WTC11 (cell line): ENCODE data around the gene HOXA7.

ENCODE experiments used
- ATF1 ChIP-seq: sonication (generic); formaldehyde crosslinking; IDR thresholded peaks from 2 replicates; pipeline ENCODE4 v1.8.1; 2023; ENCODE audit warnings: mild to moderate bottlenecking, moderate library complexity, missing genetic modification reagents
- CREB1 ChIP-seq: sonication (generic); formaldehyde crosslinking; IDR thresholded peaks from 2 replicates; pipeline ENCODE4 v1.8.0; 2023; ENCODE audit warnings: mild to moderate bottlenecking, missing genetic modification reagents
- ETV6 ChIP-seq: sonication (generic); formaldehyde crosslinking; IDR thresholded peaks from 2 replicates; pipeline ENCODE4 v1.8.1; 2022; ENCODE audit warnings: mild to moderate bottlenecking, missing genetic modification reagents
- JUN ChIP-seq: sonication (generic); formaldehyde crosslinking; IDR thresholded peaks from 2 replicates; pipeline ENCODE4 v1.8.0; 2023; ENCODE audit warnings: mild to moderate bottlenecking, missing genetic modification reagents
- NFE2L1 ChIP-seq: sonication (generic); formaldehyde crosslinking; IDR thresholded peaks from 2 replicates; pipeline ENCODE4 v1.8.1; 2023; ENCODE audit warnings: missing genetic modification reagents
- RELA ChIP-seq: sonication (generic); formaldehyde crosslinking; IDR thresholded peaks from 2 replicates; pipeline ENCODE4 v1.8.1; 2022; ENCODE audit warnings: missing genetic modification reagents, mild to moderate bottlenecking, borderline replicate concordance
- ZNF263 ChIP-seq: sonication (generic); formaldehyde crosslinking; IDR thresholded peaks from 2 replicates; pipeline ENCODE4 v1.8.1; 2022; ENCODE audit warnings: low read depth, mild to moderate bottlenecking, moderate library complexity, missing genetic modification reagents
- TF ChIP-seq, protein P1 (sequence below): fragments of 200-600 bp; IDR thresholded peaks from 2 replicates; pipeline ENCODE4 v1.8.0; 2022; ENCODE audit warnings: antibody characterized with exemption
- TF ChIP-seq, protein P2 (sequence below): sonication (generic); formaldehyde crosslinking; IDR thresholded peaks from 2 replicates; pipeline ENCODE4 v1.8.1; 2023; ENCODE audit warnings: mild to moderate bottlenecking, missing genetic modification reagents
- TF ChIP-seq, protein P3 (sequence below): sonication (generic); formaldehyde crosslinking; conservative IDR thresholded peaks from 2 replicates; pipeline ENCODE4 v1.8.1; 2022; ENCODE audit warnings: mild to moderate bottlenecking, missing genetic modification reagents
- TF ChIP-seq, protein P4 (sequence below): sonication (generic); formaldehyde crosslinking; IDR thresholded peaks from 2 replicates; pipeline ENCODE4 v1.8.0; 2022; ENCODE audit warnings: mild to moderate bottlenecking, missing genetic modification reagents
- TF ChIP-seq, protein P5 (sequence below): sonication (generic); formaldehyde crosslinking; IDR thresholded peaks from 2 replicates; pipeline ENCODE4 v1.8.1; 2022; ENCODE audit warnings: mild to moderate bottlenecking, moderate library complexity, missing genetic modification reagents

DNA sequence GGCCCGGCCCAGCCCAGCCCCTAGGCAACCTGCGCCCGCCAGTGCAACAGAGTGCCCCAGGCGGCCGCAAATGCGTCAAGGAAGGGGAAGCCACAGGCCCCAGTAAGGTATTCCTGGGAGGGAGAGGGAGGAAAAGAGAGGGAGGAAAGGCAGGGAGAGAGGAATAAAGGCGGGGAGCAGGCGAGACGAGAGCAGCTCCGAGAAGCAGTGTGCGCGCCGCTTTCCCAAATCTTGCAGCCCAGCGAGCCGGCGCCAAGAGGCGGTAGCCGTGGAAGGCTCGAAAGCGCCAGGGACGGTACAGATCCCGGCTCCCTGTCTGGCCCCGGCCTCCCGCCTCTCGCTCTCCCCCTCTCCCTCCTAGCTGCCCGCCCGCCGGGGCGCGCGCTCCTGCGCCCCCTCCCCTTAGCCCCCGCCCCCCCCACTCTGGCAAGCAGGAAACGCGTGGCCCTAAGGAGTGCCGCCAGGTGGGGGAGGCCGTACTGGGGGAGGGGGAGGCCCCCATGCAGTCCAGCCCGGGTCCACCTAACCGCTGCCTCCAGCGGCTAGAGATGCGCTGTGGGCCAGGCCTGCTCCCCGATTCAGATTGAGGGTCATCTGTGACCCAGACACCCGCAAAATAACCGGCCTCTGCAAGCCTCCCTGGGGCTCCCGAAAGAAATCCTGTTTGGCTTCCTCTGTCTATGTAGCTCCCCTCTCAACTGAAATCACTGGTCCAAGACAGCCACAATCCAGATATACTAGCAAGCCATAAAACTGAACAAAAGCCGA is 13.4 kb upstream of the HOXA7 start:
- TF ChIP-seq, protein P1, sequence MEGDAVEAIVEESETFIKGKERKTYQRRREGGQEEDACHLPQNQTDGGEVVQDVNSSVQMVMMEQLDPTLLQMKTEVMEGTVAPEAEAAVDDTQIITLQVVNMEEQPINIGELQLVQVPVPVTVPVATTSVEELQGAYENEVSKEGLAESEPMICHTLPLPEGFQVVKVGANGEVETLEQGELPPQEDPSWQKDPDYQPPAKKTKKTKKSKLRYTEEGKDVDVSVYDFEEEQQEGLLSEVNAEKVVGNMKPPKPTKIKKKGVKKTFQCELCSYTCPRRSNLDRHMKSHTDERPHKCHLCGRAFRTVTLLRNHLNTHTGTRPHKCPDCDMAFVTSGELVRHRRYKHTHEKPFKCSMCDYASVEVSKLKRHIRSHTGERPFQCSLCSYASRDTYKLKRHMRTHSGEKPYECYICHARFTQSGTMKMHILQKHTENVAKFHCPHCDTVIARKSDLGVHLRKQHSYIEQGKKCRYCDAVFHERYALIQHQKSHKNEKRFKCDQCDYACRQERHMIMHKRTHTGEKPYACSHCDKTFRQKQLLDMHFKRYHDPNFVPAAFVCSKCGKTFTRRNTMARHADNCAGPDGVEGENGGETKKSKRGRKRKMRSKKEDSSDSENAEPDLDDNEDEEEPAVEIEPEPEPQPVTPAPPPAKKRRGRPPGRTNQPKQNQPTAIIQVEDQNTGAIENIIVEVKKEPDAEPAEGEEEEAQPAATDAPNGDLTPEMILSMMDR: no peak
- TF ChIP-seq, protein P2, sequence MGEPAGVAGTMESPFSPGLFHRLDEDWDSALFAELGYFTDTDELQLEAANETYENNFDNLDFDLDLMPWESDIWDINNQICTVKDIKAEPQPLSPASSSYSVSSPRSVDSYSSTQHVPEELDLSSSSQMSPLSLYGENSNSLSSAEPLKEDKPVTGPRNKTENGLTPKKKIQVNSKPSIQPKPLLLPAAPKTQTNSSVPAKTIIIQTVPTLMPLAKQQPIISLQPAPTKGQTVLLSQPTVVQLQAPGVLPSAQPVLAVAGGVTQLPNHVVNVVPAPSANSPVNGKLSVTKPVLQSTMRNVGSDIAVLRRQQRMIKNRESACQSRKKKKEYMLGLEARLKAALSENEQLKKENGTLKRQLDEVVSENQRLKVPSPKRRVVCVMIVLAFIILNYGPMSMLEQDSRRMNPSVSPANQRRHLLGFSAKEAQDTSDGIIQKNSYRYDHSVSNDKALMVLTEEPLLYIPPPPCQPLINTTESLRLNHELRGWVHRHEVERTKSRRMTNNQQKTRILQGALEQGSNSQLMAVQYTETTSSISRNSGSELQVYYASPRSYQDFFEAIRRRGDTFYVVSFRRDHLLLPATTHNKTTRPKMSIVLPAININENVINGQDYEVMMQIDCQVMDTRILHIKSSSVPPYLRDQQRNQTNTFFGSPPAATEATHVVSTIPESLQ (CRISPR knock-in tag): no peak
- no peak for TF ChIP-seq ETV6 (CRISPR knock-in tag)
- TF ChIP-seq ATF1: no peak
- no peak for TF ChIP-seq ZNF263 (CRISPR knock-in tag)
- TF ChIP-seq, protein P3, sequence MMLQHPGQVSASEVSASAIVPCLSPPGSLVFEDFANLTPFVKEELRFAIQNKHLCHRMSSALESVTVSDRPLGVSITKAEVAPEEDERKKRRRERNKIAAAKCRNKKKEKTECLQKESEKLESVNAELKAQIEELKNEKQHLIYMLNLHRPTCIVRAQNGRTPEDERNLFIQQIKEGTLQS (CRISPR knock-in tag): no peak
- TF ChIP-seq JUN: no peak
- TF ChIP-seq NFE2L1 (CRISPR knock-in tag): no peak
- TF ChIP-seq, protein P4, sequence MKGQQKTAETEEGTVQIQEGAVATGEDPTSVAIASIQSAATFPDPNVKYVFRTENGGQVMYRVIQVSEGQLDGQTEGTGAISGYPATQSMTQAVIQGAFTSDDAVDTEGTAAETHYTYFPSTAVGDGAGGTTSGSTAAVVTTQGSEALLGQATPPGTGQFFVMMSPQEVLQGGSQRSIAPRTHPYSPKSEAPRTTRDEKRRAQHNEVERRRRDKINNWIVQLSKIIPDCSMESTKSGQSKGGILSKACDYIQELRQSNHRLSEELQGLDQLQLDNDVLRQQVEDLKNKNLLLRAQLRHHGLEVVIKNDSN (CRISPR knock-in tag): no peak
- TF ChIP-seq RELA: no peak
- no peak for TF ChIP-seq CREB1 (CRISPR knock-in tag)
- TF ChIP-seq, protein P5, sequence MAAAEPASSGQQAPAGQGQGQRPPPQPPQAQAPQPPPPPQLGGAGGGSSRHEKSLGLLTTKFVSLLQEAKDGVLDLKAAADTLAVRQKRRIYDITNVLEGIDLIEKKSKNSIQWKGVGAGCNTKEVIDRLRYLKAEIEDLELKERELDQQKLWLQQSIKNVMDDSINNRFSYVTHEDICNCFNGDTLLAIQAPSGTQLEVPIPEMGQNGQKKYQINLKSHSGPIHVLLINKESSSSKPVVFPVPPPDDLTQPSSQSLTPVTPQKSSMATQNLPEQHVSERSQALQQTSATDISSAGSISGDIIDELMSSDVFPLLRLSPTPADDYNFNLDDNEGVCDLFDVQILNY (CRISPR knock-in tag): no peak
